Hindlimb muscle (tissue), 1 donor: ENCODE data around the gene METTL2A. TPM values are rescaled to one million over a fixed set of nuclear protein-coding genes. Genes with fewer than 3 reads are reported as not detected.
A peak's percentile ranks its signal among the peaks of the same experiment; 100 is the strongest.
"Not testable (repeated sequence)": the region's sequence is repeated elsewhere in the genome, so short reads cannot be mapped to it uniquely, and the experiment has no call there.

Experiments
- DNase-seq: peaks from one replicate; pipeline ENCODE4 v3.0.0-alpha.2; 2013
- polyA plus RNA-seq: library from polyadenylated mRNA; unstranded; fragments of 120-200 nt; gene quantifications from one replicate; pipeline ENCODE4 v1.2.1, GENCODE V29; 2013; ENCODE audit not compliant: insufficient read length

METTL2A gene
- polyA plus RNA-seq, 1 donor = 18.4 TPM

DNA sequence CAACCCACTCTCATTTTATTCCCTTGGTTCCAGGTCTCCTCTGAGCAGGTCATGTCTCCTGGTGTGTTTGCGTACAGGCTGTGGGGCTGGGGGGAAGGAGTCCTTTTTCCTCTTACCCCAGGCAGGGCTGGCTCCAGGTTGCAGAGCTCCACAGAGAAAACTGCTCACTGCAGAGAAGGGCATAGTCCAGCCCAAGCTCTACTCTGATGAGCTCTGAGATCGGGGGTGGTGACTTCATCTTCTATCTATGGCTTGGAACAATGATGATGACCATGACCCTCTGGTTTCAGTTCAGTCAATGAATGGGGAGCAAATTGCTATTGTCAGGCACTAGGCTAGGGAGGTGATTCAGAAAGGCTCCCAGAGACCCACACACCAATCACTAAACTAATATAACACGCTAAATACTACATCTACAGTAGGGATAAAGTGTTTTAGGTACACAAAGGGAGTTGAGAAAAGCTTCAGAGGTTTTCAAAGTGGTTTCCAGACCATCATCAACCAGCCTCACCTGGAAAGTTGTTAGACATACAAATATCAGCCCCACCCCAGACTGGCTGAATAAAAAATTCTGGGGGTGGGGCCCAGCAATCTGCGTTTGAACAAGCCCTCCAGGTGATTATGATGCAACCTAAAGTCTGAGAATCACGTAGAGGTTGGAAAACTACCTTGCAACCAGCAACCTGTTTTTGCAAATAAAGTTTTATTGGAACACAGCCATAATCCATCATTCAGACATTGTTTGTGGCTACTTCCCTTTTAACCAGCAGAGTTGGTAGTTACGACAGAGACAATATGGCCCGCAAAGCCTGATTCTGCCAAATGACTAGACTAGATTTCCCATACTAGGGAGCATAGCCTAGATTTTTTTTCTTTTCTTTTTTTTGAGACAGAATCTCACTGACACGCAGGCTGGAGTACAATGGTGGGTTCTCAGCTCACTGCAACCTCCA, 49.6 kb downstream of the METTL2A start:
- not testable (repeated sequence) for DNase-seq

DNA sequence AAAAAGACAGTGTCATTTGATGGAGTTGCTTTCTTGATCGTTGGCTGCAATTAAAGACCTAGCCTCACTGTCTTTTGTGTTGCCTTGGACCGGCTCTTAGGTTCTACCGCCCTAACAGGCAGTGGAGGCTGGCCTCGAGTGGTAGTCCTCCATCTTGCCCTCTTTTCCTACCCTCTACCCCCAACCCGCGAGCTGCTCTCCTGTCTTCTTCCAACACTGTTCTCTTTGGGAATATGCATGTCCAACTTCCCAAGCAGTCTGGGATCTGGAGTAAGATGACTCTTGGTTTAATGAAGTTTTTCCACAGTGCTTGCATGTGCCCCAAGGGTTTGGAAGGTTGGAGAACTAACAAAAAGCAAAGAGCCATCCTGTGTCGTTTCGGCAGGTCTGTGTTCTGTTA, 53.4 kb downstream of the METTL2A start:
- DNase-seq = not testable (repeated sequence)

DNA sequence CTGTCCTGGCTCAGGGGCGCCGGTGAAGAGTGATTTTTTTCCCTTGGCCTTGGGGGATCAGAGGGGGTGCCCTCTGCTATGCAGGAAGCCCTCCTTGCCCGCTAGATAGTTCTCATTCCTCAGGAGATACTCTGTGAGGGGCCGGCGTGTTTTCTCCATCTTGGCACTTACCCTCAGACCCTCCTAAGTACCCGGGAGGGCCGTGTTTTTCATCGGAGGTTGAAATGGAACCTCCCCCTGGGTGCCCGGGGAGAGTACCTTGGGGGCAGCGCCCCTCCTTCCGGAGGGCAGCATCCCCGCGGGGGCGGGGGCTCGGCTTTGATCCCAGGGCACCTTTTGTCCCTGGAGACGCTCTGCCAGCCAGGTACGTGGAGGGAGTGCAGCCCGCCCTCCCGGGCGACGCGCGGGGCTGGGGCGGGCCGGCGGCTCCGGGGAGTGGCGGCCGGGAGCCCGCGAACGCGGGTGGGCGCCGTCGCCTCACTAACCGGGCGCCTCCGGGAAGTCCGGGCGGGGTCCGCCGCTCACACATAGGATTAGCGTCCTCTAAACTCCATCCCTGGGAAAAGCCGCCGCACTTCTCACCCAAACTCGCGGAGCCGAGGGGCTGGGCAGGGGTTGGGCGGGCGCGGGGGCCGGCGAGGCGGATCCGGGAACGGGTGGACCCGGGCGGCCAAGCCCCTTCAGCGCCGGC, 54.2 kb downstream of the METTL2A start:
- DNase-seq = not testable (repeated sequence)

DNA sequence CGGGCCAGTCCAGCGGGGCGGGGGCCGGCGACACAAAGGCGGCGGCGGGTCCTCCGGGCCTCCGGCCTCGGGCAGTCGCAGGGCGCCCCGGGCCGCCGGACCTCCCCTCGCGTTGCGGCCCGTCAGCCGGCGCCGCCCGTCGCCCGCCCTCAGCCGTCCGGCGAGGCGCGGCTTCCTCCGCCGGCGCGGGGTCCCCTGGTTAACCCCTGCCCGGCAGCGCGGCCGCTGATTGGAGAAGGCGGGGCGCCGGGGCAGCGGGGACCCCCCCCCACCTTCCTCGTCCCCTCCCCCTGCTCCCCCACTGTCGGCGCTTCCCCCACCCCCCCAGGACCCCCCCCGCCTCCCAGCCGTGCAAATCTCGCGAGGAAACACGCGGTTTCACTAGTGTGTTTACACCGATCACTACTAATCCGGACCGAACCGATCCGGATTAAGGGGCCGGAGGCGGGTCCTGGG, 54.8 kb downstream of the METTL2A start, which contains the start of gene TLK2:
Gene TLK2 (plus strand): TSS at position 402 of the 456 bp plus-strand sequence. CDS start 2,301 bp downstream, outside the sequence.
- DNase-seq = peak; percentile 86

DNA sequence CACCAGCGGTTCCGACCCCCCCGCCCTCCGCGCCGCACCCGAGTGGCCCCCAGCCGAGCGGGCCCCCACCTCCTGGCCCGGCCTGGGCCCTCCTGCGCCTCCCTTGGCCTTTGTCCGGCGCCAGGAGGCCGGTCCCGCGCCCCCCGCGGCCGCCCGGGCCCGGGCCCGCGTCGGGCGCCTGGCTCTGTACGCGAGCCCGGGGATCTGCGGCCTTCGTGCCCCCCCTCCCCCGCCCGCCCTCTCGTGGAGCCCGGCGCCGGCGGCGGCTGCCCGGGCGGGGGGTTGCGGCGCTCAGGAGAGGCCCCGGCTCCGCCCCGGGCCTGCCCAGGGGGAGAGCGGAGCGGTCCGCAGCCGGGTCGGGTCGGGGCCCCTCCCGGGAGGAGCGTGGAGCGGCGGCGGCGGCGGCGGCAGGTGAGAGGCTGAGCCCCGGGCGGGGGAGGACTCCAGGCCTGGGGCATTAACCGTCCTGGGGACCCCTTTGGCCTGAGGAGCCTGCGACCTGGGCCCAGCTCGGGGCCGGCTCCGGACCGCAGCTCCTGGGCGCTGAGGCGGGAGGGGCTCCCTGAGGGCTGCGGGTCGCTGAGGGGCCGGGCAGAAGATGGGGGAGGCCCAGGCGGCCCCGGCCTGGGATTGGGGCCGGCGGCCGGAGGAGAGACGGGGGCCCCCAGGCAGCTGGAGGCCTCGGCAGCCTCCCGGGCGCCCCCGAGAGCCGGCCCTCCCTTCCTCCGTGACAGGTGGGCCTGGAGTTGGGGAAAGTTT, 55.4 kb downstream of the METTL2A start:
- peak; percentile 29 for DNase-seq

DNA sequence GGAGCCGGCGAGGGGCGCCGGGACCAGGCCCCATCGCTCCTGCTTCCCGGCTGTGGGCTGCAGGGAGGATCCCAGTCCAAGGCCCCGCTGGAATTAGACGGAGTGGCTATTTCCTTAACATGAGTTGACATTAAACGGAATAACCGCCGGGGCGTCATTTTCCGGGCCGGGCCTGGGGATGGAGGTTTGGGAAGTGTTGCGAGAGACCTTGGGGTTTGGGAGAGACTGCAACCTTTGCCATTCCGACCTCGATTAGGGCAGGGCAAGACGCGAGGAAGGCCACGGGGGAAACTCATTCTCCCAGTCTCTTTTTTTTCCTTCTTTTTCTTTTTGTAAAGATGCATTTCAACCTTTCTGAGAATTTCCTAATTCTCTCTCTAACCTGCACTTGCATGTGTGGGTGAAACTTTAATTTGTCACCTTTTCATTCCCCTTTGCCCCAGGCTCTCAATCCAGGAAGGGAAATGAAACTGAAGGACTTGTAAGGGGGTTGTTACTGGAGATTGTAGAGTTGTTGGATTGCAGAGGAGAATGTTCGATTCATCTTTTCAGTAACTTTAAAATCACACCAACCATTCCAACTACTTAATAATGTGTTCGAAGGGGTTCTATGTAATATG, 56.1 kb downstream of the METTL2A start:
- not testable (repeated sequence) for DNase-seq

DNA sequence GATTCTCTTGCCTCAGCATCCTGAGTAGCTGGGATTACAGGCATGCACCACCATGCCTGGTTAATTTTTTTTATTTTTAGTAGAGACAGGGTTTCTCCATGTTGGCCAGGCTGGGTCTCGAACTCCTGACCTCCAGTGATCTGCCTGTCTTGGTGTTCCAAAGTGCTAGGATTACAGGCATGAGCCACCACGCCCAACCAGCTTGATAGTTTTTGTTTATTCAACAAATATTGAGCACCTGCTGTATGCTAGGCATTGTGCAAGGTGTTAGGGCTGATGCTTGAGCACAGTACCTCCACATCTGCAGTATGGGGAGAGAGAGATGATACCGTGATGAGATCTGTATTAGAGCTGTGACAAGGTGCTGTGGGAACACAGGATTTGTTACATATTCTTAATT, 58.9 kb downstream of the METTL2A start:
- not testable (repeated sequence) for DNase-seq

DNA sequence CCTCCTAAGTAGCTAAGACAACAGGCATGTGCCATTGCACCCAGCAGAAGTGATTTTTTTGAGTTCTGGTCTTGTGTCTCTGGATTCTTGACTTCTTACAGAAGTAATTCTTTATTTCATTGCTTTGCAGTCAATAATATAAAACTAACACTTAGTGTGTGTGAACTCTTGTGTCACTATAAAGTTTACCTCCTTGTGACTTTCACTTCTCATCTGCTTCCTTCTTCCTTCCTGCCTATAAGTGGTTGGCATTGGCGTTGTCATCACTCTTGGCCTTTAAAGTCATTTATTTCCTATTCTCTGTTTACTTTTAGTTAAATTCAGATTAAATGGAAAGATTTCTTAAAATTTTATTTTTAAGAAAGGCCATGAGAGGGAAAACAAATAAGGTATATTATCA, 67.3 kb downstream of the METTL2A start:
- not testable (repeated sequence) for DNase-seq

DNA sequence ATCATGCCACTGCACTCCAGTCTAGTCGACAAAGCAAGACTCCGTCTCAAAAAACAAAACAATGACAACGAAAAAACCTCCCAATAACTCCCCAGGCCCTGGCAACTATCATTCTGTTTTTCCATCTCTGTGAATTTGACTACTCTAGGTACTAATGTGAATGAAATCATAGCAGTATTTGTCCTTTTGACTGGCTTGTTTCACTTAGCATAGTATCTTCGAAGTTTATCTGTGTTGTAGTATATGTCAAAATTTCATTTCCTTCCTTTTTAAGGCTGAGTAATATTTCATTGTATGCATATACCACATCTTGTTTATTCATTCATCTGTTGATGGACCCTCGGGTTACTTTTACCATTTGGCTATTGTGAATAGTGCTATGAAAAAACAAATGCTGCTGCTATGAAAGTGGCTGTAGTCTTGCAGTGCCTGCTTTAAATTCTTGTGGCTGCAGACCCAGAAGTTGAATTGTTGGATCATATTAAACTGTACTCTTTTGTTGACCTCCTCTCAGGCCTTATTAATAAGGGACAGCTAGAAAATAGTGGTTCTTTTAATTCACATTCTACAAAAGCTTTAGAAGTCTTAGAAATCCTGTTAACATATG, 69.5 kb downstream of the METTL2A start:
- not testable (repeated sequence) for DNase-seq

DNA sequence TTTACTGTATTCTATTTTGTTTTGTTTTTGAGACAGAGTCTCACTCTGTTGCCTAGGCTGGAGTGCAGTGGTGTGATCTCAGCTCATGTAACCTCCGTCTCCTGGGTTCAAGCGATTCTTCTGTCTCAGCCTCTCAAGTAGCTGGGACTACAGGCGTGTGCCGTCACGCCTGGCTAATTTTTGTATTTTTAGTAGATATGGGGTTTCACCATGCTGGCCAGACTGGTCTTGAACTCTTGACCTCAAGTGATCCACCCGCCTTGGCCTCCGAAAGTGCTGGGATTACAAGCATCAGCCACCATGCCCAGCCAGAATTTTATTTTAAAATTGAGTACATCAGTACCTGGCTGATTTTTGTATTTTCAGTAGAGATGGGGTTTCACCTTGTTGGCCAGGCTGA, 70.4 kb downstream of the METTL2A start:
- DNase-seq = not testable (repeated sequence)

DNA sequence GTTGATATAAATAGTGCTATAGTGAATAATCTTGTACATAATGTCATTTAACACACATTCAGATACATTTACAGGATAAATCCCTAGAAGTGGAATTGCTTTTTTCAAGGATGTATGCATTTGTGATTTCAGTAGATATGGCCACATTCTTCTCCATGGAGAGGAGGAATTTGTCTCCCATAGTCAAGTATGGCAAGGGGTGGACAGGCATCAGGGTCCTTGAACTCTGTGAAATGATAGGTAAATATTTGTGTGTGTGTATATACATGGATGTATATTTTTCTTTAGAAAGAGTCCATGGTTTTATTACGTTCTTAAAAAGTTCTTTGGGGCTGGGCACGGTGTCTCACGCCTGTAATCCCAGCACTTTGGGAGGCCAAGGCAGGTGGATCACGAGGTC, 72.6 kb downstream of the METTL2A start:
- not testable (repeated sequence) for DNase-seq

DNA sequence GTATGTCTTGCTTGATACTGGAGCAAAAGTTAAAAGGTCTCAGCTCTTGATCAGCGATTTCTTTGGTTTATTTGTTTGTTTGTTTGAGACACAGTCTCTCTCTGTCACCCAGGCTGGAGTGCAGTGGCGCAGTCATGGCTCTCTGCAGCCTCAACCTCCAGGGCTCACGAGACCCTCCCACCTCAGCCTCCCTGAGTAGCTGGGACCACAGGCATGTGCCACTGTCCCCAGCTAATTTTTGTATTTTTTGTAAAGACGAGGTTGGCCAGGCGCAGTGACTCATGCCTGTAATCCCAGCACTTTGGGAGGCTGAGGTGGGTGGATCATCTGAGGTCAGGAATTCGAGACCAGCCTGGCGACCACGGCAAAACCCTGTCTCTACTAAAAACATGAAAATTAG, 75.1 kb downstream of the METTL2A start:
- DNase-seq = not testable (repeated sequence)

Other genes starting within 250 kb of the METTL2A start
- not detected for gene EFCAB3, start 43.3 kb upstream of the METTL2A start, polyA plus RNA-seq
- gene TLK2, start 54.9 kb downstream of the METTL2A start, polyA plus RNA-seq = 52.8 TPM
- gene MRC2, start 203.8 kb downstream of the METTL2A start, polyA plus RNA-seq = 134 TPM